ENCODE measurements around the gene MORN3. TPM values are rescaled to one million over a fixed set of nuclear protein-coding genes. Genes with fewer than 3 reads are reported as not detected.

Gene MORN3
- total RNA-seq, 1 donor from 2014 or later = 0.59 TPM

- DNase-seq = no peak
Measured at GRCh38 chr12:121602766-121603165, 66.7 kb downstream of the MORN3 start.

- no peak for DNase-seq
Measured at GRCh38 chr12:121600702-121601336, 68.6 kb downstream of the MORN3 start.

Small RNA genes lying within 50 kb of the gene (small RNA-seq; reads per million reads assigned to genes)
- not detected for gene RNU6-1004P (ENCODE audit: low replicate concordance)

Other genes starting within 250 kb of the MORN3 start
- gene KDM2B, start 88.6 kb downstream of the MORN3 start, total RNA-seq = 26.1 TPM
- 5.6 TPM for gene ORAI1, start 43.1 kb downstream of the MORN3 start, total RNA-seq
- gene TMEM120B, start 43.1 kb upstream of the MORN3 start, total RNA-seq = 7.2 TPM
- 5.1 TPM for gene RHOF, start 124.0 kb upstream of the MORN3 start, total RNA-seq
- 5.3 TPM for gene SETD1B, start 134.4 kb upstream of the MORN3 start, total RNA-seq
- not detected for gene HPD, start 189.2 kb upstream of the MORN3 start, total RNA-seq
- 34.2 TPM for gene PSMD9, start 219.1 kb upstream of the MORN3 start, total RNA-seq
- gene CFAP251, start 248.9 kb upstream of the MORN3 start, total RNA-seq = 2.2 TPM

All from skin of body (tissue), 3 donors.